ENCODE measurements around the gene ARHGAP26. TPM values are rescaled to one million over a fixed set of nuclear protein-coding genes. Genes with fewer than 3 reads are reported as not detected.

ARHGAP26 gene
- total and polyA plus RNA-seq, 2 donors (not counting 3 experiments of a cell fraction or from before 2014, with no cell fraction given), result 3.1 to 16.2 TPM

GRCh38 chr5:142784401-142784955 is 14.3 kb downstream of the ARHGAP26 start:
- Histone ChIP-seq H3K4me2 (ENCODE audit: insufficient read depth, low read length) (no peak overlapping the region), H2AFZ (ENCODE audit: low read depth, low read length) (no peak overlapping the region), H3K4me1 (ENCODE audit: control insufficient read depth, extremely low read depth, insufficient read depth, low read length) (peaks cover 1% of the 10 kb centered on the region), H3K36me3 (ENCODE audit: control insufficient read depth in 2 of 2, extremely low read depth in 1 of 2, insufficient read depth in 2 of 2, low read length in 2 of 2) (no peaks in the 10 kb centered on the region), H3K4me3 (replicated peaks in 1 of 3; ENCODE audit: insufficient read depth in 1 of 3, low read depth in 1 of 3, low read length in 3 of 3) (no peak overlapping the region), H3K79me2 (ENCODE audit: control insufficient read depth, insufficient read depth, low read length) (no peaks in the 10 kb centered on the region), H4K20me1 (replicated peaks; ENCODE audit: control insufficient read depth, extremely low read depth, insufficient read depth, low read length) (no peaks in the 10 kb centered on the region), H3K9me3 (replicated peaks; ENCODE audit: control insufficient read depth, insufficient read depth, low read length) (no peaks in the 10 kb centered on the region), H3K9ac (replicated peaks; ENCODE audit: extremely low read depth, insufficient read depth, low read length) (no peak overlapping the region), H3K9me1 (replicated peaks; ENCODE audit: control insufficient read depth, extremely low read depth, insufficient read depth, low read length) (no peaks in the 10 kb centered on the region), H3K27me3 (ENCODE audit: control insufficient read depth in 2 of 2, insufficient read depth in 2 of 2, low read length in 2 of 2) (no peaks in the 10 kb centered on the region), H3K27ac (ENCODE audit: insufficient read depth, low read depth, low read length) (no peak overlapping the region)
- FAIRE-seq (no peak), DNase-seq (ENCODE audit: low read depth, low spot score) (no peak)
- intact Hi-C loops (cut with micrococcal nuclease) (no loop called here), dilution Hi-C loops (cut with MboI; ENCODE audit: extremely low pct_ligation_motif_present, low sequenced_read_pairs) (no loop called here)
- TF ChIP-seq MYC (IDR thresholded peaks at IDR 0.05; ENCODE audit: low read depth, low read length) (no peak), POLR2AphosphoS5 (IDR thresholded peaks at IDR 0.05; ENCODE audit: insufficient read depth, low read depth, low read length) (no peak), CTCF (IDR thresholded peaks at IDR 0.05; ENCODE audit: extremely low read depth in 1 of 2, insufficient read depth in 1 of 2, low read depth in 1 of 2, low read length in 2 of 2) (no peak), GATA2 (IDR thresholded peaks at IDR 0.05; ENCODE audit: insufficient read depth, insufficient read length, low read depth, low read length) (no peak), MAX (IDR thresholded peaks at IDR 0.05; ENCODE audit: insufficient read depth, insufficient read length) (no peak), POLR2A (IDR thresholded peaks at IDR 0.05; ENCODE audit: low read depth, low read length) (no peak), JUN (IDR thresholded peaks at IDR 0.05; ENCODE audit: borderline replicate concordance, insufficient read depth, insufficient read length, low read depth) (no peak), FOS (IDR thresholded peaks at IDR 0.05; ENCODE audit: borderline replicate concordance, insufficient read depth, low read length) (no peak), EZH2 (IDR thresholded peaks at IDR 0.05; ENCODE audit: borderline replicate concordance, low read depth, low read length, severe bottlenecking) (no peak)
- BruUV-seq (replicated peaks), result no TSS peak
- ChIA-PET POLR2A (no interaction called here), CTCF (interaction anchor here (0.8 to 3.7 kb wide), 6 partner anchors 14 to 76 kb away, joined by 3 to 18 read pairs (median 4); partner anchors contain the start of gene ARHGAP26)
